NCI-H2196 treated with DMSO at 0.1 percent for 48 hours (cell line): ENCODE results near the gene G3BP2.
A peak's percentile ranks its signal among the peaks of the same experiment; 100 is the strongest.

Experiments used
- DNase-seq: peaks from one replicate; lab custom pipeline; 2025; ENCODE audit not compliant: unreplicated experiment; lab: John Stamatoyannopoulos, UW

The G3BP2 gene

GRCh38 chr4:75643651-75644050 is 29.6 kb downstream of the G3BP2 start:
- no peak for DNase-seq

DNA sequence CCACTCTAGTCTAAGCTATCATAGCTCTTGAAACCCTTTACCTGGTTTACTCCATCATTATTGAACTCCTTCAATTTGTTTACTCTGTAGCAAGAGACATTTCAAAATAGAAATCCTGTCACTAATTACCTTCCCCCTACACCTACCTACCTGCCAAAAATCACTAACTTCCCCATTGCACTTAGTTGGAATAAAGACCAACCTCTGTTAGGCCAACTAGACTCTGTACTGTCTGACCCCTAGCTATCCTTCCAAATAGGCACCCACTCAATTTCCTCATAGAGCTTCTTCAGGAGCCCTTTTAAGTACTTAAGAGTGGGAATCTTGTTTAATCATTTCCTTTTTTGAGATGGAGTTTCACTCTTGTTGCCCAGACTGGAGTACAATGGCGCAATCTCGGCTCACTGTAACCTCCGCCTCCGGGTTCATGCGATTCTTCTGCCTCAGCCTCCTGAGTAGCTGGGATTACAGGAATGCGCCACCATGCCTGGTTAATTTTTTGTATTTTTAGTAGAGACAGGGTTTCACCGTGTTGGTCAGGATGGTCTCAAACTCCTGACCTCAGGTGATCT is 34.0 kb downstream of the G3BP2 start:
- DNase-seq: no peak

DNA sequence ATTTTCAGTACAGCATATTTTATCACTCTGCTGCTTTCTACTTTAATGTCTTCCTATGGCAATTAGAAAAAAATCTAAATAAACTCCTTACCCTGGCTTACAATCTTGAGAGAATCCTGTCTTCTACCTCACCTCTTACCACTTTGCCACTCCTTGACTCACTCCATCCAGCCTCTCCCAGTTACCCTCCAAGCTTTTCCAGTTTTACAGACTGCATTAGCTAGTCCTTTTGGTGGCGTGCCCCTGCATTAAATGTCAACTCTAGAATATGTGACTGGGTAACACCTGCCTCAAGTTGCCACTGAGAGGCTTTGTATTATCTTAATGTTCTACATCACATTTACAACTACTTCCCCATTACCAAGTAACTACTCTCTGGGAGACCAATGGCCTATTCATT is 35.4 kb downstream of the G3BP2 start:
- no peak for DNase-seq

- DNase-seq: no peak
Measured at GRCh38 chr4:75637176-75637575, 36.0 kb downstream of the G3BP2 start.

DNA sequence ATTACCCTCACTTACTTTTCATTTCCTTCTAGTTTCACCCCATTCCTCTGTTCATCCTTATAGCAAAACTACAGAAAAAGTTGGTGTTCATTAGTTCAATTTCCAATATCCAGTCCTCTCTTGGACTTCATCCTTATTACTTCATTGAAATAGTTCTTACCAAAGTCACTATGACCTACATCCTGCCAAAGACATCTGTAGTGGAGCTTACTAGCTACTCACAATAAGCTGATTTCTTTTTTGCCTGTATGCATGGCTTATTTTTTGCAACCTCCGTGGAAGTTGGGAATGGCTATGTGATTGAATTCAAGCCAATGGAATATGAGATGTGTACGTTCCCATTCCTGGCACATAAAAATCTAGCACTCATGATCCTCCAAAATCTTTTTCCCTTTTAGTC is 38.3 kb downstream of the G3BP2 start:
- no peak for DNase-seq

DNA sequence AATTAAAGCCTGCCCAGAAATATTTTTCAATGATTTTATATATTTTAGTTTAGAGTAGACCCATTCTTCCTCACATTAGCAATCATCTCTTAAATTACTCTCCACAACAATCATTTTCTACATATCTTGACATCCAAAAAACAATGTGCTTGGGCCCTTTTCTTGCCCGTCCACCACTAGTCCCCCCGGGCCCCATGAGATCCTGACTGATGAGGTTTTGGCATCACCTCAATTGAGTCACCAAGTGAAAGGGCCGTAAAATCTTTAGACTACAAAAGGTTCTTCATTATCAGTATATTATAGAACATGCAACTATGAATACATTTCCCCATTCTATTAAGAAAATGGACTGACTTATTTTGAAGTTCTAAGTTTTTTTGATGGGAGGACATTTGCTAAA is 38.9 kb downstream of the G3BP2 start:
- no peak for DNase-seq

DNA sequence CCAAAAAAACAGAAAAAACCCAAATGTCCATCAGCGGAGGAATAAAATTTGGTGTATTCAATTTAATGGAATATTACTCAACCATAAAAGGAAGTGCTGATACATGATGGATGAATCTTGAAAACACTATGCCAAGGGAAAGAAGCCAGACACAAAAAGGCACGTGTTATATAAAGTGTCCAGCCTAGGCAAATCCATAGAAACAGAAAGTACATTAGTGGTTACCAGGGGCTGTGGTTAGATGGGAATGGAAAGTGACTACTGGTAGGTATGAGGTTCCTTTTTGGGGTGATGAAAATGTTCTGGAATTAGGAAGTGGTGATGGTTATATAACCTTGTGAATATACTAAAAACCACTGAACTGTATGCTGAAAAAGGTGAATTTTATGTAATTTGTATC is 39.4 kb downstream of the G3BP2 start:
- DNase-seq: no peak

GRCh38 chr4:75630937-75631329 is 42.3 kb downstream of the G3BP2 start:
- DNase-seq: no peak

GRCh38 chr4:75630174-75630936 is 42.9 kb downstream of the G3BP2 start, which contains the start of gene CDKL2:
Gene CDKL2 (minus strand): TSS chr4:75630528. CDS start chr4:75625988, 4,540 bp downstream.
- DNase-seq: peak; percentile 65

DNA sequence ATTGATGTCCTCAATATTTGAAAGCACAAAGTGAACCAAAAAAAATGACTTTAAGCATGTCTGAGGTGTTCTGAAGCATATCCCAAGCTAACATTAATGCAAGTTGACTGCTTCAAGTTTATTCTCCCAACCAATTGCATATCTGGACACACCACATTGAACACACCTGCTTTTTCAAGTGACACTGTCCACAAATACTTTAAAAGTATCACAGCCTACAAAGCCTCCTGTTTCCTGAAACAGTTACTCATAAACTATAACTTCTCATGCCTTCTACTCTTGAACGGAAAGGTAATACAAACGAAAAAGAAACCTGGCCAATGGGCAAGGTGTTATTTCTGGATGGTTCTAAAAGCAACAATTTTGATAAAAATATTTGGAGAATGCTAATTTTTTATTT is 44.0 kb downstream of the G3BP2 start:
- no peak for DNase-seq

- no peak for DNase-seq
Measured at GRCh38 chr4:75623026-75623425, 50.2 kb downstream of the G3BP2 start.

DNA sequence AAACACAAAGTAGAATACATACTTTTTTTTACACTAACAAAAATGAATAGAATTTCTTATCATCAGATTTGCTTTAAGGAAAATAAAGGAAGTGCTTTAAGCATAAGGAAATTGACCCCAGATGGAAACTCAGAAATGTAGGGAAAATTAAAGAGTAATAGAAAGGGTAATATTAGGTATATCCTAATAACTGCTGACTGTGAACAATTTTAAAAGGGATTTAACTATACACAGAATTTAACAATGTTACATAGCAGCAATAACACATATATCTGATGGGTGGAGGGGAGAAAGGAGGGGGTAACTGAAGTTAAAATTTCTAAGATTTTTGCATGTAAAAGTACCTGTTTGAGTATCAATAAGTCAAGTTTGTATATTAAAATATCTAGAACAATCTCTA is 51.5 kb downstream of the G3BP2 start:
- no peak for DNase-seq

- DNase-seq: no peak
Measured at GRCh38 chr4:75612306-75612705, 60.9 kb downstream of the G3BP2 start.

DNA sequence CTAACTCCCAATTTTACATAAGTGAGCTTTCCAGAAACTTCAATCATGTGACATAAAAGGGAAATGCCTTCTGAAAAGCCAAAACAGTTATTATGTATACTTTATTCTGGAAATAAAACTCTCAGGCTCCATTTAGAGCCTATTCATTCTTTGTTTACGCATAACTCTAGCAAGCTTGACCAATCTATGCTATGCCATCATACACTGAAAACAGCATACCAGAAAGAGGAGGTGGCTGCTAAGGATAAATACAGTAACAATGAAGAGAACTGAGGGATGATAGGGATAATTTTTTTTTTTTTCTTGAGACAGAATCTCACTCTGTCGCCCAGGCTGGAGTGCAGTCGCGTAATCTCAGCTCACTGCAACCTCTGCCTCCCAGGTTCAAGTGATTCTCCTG is 67.3 kb downstream of the G3BP2 start:
- DNase-seq: no peak

DNA sequence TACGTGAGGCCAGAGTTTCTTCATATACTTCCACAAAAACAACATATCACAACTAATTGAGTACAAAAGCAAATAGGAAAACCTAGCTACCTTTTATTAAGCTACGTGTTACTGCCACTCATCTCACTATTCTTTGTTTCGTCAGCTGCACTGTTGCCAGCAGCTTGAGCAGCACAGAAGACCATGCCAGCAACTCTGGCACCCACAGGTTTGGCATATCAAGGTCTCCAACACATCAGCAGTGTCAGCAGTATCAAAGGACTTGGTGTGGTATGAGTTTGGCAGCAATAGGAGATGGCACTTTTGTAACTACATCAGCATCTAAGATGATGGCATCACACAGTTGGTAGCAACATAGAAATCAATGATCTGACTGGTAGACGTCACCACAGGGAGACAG is 73.6 kb downstream of the G3BP2 start:
- no peak for DNase-seq

DNA sequence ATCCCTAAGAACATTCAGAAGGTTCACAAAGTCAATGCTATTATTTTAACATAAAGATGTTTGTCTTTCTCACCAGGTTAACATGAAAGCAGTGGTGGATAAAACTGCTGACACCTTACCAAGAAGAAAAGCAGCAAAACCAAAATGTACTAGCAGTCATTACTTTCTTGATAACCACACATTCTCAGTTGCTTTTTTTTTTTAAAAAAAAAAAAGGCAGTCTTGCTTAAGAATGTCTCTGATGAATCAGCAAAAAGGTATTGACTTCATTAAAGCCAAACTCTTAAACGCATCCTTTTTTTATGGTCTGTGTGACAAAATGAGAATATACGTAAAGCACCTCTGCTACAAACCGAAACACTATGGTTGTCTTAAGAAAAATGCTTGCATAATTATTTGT is 74.8 kb downstream of the G3BP2 start:
- no peak for DNase-seq

DNA sequence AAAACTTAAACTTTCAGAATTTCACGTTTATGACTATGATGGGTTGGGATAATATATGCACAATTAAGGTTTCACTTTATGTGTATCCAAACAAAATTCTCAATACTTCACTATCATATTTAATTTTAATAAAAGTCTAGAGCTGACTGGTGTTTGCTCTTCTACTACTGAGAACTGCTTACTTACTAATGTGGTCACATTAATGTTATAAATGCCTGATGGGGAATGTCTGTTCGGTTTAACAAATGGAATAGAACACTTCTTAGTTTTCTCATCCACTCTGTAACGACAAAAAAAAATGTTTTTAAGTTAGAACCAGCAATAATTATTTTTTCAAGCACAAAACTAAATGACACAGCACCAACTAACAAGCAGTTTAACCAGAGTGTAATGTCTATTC is 77.2 kb downstream of the G3BP2 start:
- no peak for DNase-seq

GRCh38 chr4:75593393-75593792 is 79.8 kb downstream of the G3BP2 start:
- DNase-seq: no peak
